ENCODE results near the gene MYO18B. TPM values are rescaled to one million over a fixed set of nuclear protein-coding genes. Genes with fewer than 3 reads are reported as not detected.

MYO18B gene
- total and polyA plus RNA-seq, 7 donors, result 79.3 to 434 (median 273) TPM

DNA sequence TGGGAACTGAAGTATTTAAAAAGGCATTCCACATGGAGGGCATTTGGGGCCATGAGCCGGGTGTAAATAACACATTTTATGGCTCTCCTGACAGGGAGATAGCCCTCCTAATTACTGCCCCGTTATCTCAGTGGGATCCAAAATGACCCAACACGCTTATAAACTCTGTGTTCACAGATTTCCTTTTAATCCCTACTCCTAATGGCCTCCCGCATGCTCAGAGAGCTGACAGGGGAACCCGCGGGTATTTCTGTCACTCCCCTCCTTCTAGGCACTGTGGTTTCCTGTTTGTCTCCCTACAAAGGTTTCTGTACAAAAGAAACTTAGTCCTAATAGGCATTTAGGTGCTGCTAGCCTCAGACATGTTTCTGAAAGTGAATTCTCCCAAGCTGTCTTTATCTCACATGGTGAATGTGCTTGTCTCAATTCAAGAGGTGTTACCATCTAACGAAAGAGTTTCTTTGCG, 224.5 kb downstream of the MYO18B start:
- 32 to 43% (median 34%) methylated on average over 8 of the region's 8 CpGs for WGBS, 3 donors

DNA sequence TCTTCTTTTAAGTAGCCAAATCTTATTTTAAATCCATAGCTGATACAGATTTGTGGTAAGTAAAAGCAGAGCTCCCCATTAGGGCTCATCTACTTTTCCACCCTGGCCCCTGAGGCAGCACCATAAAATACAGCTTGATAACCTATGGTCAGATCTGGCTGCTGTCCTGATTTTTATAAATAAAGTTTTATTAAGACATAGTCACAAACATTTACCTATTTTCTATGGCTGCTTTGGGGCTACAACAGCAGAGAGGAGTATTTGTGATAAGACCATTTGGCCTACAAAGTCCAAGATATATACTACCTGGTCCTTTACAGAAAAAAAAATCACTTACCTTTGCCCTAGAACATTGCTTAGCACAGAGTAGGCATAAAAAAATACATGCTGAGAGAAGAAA, 227.3 kb downstream of the MYO18B start:
- Histone ChIP-seq H3K4me3 (no peak overlapping the region), H3K4me1 (no peaks in the 10 kb centered on the region), H3K27ac (no peak overlapping the region), H3K27me3 (ENCODE audit: insufficient read depth in 3 of 3, low read length in 2 of 3) (no peaks in the 10 kb centered on the region), H3K36me3 (ENCODE audit: insufficient read depth in 1 of 2, low read depth in 1 of 2) (peaks cover 0 to 92% of the 10 kb centered on the region in 2 donors), H3K9me3 (no peaks in the 10 kb centered on the region)
- no peak for DNase-seq
- TF ChIP-seq, protein P1, sequence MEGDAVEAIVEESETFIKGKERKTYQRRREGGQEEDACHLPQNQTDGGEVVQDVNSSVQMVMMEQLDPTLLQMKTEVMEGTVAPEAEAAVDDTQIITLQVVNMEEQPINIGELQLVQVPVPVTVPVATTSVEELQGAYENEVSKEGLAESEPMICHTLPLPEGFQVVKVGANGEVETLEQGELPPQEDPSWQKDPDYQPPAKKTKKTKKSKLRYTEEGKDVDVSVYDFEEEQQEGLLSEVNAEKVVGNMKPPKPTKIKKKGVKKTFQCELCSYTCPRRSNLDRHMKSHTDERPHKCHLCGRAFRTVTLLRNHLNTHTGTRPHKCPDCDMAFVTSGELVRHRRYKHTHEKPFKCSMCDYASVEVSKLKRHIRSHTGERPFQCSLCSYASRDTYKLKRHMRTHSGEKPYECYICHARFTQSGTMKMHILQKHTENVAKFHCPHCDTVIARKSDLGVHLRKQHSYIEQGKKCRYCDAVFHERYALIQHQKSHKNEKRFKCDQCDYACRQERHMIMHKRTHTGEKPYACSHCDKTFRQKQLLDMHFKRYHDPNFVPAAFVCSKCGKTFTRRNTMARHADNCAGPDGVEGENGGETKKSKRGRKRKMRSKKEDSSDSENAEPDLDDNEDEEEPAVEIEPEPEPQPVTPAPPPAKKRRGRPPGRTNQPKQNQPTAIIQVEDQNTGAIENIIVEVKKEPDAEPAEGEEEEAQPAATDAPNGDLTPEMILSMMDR (IDR thresholded peaks at IDR 0.05), result no peak
- intact Hi-C loops (cut with DNase I), result no loop called here
- no peak for ATAC-seq

More for the DNA sequence above, 224.5 kb downstream of the MYO18B start:
- TF ChIP-seq, protein P1 (IDR thresholded peaks at IDR 0.05), result no peak
- ATAC-seq, result no peak
- Histone ChIP-seq H3K4me3 (no peak overlapping the region), H3K4me1 (no peaks in the 10 kb centered on the region), H3K9me3 (no peaks in the 10 kb centered on the region), H3K27ac (no peak overlapping the region), H3K36me3 (ENCODE audit: insufficient read depth in 1 of 2, low read depth in 1 of 2) (peaks cover 2 to 92% of the 10 kb centered on the region in 2 donors), H3K27me3 (ENCODE audit: insufficient read depth in 3 of 3, low read length in 2 of 3) (no peaks in the 10 kb centered on the region)
- intact Hi-C loops (cut with DNase I), result no loop called here
- no peak for DNase-seq

DNA sequence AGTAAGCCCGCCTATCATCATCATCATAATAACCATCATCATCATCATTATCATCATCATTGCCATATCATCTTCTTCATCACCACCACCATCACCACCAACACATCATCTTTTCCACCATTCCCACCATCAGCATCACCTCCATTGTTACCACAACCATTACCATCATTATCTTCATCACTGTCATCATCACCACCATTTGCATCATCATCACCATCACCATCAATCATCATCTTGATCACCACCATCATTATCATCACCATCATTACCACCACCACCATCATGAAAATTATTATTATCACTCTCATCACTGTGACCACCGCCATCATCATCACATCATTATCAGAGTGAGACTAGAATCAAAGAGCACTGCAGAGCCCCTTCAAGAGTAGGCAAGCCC, 227.9 kb downstream of the MYO18B start:
- intact Hi-C loops (cut with DNase I), result no loop called here
- no peak overlapping the region for H3K4me3 ChIP-seq
- H3K4me1 ChIP-seq, result no peaks in the 10 kb centered on the region
- no peaks in the 10 kb centered on the region for H3K27me3 ChIP-seq (ENCODE audit: insufficient read depth in 3 of 3, low read length in 2 of 3)
- no peaks in the 10 kb centered on the region for H3K9me3 ChIP-seq
- TF ChIP-seq, protein P1 (IDR thresholded peaks at IDR 0.05), result no peak
- ATAC-seq (no peak), DNase-seq (no peak)
- H3K27ac ChIP-seq, result no peak overlapping the region
- peaks cover 0 to 92% of the 10 kb centered on the region in 2 donors for H3K36me3 ChIP-seq (ENCODE audit: insufficient read depth in 1 of 2, low read depth in 1 of 2)
- WGBS, 3 donors, result 86 to 94% (median 89%) methylated on average over 2 of the region's 2 CpGs

DNA sequence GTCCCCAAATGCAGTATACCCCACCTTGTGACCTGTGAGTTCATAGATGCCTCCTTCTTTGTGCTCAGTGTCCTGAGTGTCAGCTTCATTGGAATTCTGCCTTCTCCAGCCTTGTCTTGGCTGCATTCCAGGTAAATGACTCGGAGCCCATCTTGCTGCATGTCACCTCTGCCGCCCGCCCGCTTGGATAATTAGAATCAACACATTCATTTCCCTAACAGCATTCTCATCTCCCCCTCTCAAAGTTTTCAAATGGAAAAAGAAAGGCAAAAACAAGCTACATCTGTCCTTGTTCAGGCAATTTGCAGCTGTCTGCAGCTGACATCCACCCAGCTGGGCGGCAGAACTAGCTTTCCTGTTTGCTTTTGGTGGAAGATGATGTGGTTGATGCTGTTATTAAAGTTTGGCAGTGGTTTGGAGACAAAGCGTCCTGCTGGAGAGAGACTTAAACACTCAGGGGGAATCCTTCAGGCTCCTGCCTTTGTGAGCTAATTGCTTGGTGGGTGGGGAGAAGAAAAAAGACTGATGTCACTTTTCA, 228.5 kb downstream of the MYO18B start:
- Histone ChIP-seq H3K27me3 (ENCODE audit: insufficient read depth in 3 of 3, low read length in 2 of 3) (no peaks in the 10 kb centered on the region), H3K4me3 (no peak overlapping the region), H3K36me3 (ENCODE audit: insufficient read depth in 1 of 2, low read depth in 1 of 2) (peaks cover 0 to 92% of the 10 kb centered on the region in 2 donors), H3K9me3 (no peaks in the 10 kb centered on the region), H3K27ac (peak overlapping the region; percentile 9), H3K4me1 (no peaks in the 10 kb centered on the region)
- DNase-seq (peak; percentile 22 to 57), ATAC-seq (peak; percentile 45 to 68 (median 56))
- intact Hi-C loops (cut with DNase I), result no loop called here
- TF ChIP-seq, protein P1 (IDR thresholded peaks at IDR 0.05), result no peak
- 16 to 20% (median 19%) methylated on average over 6 of the region's 6 CpGs for WGBS, 3 donors

All from psoas muscle (tissue), 8 donors.